ENCODE results near the gene TSPAN33.
A peak's percentile ranks its signal among the peaks of the same experiment; 100 is the strongest.
"Not testable (repeated sequence)": the region's sequence is repeated elsewhere in the genome, so short reads cannot be mapped to it uniquely, and the experiment has no call there.

The TSPAN33 gene

GRCh38 chr7:129169686-129170440 is 25.4 kb downstream of the TSPAN33 start:
- no peak for DNase-seq (ENCODE audit: low read depth in 3 of 3)

DNA sequence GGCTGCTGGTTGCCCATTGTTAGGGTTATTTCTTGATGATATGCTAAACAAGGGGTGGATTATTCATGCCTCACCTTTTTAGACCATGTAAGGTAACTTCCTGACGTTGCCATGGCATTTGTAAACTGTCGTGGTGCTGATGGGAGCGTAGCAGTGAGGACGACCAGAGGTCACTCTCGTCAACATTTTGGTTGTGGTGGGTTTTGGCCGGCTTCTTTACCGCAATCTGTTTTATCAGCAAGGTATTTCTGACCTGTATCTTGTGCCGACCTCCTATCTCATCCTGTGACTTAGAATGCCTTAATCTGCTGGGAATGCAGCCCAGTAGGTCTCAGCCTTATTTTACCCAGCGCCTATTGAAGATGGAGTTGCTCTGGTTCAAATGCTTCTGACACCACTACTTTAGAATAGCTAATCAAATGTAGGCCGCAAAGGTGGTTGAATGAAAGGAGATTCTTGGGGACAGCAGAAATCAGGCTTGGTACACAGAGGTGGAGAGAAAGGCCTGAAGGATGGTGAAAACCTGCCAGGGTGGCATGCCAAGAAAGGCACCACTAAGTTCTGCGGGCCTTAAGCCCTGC is 26.0 kb downstream of the TSPAN33 start:
- DNase-seq (ENCODE audit: low read depth in 3 of 3): no peak

- DNase-seq (ENCODE audit: low read depth in 3 of 3): not testable (repeated sequence)
Measured at GRCh38 chr7:129173861-129174260, 29.4 kb downstream of the TSPAN33 start.

- DNase-seq (ENCODE audit: low read depth in 3 of 3): no peak
Measured at GRCh38 chr7:129176916-129177710, 32.6 kb downstream of the TSPAN33 start.

- DNase-seq (ENCODE audit: low read depth in 3 of 3): no peak
Measured at GRCh38 chr7:129184981-129185670, 40.6 kb downstream of the TSPAN33 start.

DNA sequence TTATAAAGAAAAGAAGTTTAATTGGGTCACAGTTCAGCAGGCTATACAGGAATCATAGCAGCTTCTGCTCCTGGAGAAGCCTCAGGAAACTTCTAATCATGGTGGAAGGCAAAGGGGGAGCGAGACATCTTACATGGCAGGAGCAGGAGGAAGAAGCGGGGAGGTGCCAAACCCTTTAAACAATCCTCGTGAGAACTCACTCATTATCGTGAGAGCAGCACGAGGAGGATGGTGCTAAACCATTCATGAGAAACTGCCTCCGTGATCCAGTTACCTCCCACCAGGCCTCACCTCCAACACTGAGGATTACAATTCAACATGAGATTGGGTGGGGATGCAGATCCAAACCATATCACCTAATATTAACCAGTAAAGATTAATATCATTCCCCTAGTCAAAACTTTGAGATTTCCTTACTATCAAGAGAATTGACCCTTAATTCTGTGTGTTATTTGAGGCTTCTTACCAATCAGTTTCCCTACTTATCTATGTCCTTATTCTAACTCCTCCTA is 42.3 kb downstream of the TSPAN33 start:
- no peak for DNase-seq (ENCODE audit: low read depth in 3 of 3)

GRCh38 chr7:129187681-129188371 is 43.3 kb downstream of the TSPAN33 start:
- DNase-seq (ENCODE audit: low read depth in 3 of 3): no peak

DNA sequence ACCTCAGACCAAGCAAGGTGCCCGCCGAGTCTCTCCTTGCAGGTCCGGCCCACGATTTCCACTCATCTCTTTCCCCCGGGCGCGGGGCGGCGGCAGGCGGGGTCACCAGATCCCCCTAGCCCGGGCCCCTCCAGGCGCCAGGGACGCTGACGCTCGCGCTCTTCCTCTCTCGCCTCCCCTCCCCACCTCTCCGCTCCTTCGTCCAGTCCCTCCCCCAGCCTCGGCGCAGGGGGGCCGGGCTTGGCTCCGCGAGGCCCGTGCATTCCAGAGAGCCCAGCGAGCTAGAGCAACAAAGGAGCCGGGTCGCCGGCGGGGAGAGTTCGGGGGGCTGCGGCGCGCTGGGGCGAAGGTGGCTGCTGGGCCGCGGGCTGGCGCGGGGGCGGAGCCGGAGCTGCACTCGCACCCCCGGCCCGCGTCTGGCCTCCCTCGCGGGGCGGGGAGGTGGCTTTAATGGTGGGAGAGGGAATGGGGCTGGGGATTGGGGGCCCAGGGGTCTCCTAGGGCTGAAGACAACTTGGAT is 43.9 kb downstream of the TSPAN33 start, which contains the start of gene SMO:
TSS of gene SMO (plus strand) at position 262 of the 520 bp plus-strand sequence. CDS start 519 bp downstream, outside the sequence.
- peak in 1 of 3 experiments; percentile 9 for DNase-seq (ENCODE audit: low read depth in 3 of 3)

GRCh38 chr7:129188892-129189660 is 44.6 kb downstream of the TSPAN33 start:
- DNase-seq (ENCODE audit: low read depth in 3 of 3): no peak

GRCh38 chr7:129189661-129190310 is 45.3 kb downstream of the TSPAN33 start:
- DNase-seq (ENCODE audit: low read depth in 3 of 3): no peak

DNA sequence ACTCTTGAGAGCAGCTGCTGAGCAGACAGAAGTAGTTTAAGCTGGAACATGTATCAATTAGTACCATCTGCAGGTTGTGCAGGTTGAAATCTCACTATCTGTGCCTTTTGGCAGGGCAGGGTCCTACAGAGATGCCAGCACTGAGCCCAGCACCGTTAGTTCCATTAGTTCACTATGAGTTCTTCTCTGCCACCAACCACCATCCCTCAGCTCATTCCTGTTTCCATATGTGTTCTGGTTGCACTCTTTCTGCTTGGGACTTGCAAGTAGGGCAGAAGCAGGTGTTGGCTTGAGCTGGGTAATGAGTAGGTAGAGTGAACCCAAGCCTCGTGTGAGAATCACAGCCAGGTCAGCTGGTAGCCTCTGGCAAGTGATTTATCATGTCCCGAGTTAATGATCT is 46.8 kb downstream of the TSPAN33 start:
- no peak for DNase-seq (ENCODE audit: low read depth in 3 of 3)

- DNase-seq (ENCODE audit: low read depth in 3 of 3): no peak
Measured at GRCh38 chr7:129193892-129194291, 49.4 kb downstream of the TSPAN33 start.

DNA sequence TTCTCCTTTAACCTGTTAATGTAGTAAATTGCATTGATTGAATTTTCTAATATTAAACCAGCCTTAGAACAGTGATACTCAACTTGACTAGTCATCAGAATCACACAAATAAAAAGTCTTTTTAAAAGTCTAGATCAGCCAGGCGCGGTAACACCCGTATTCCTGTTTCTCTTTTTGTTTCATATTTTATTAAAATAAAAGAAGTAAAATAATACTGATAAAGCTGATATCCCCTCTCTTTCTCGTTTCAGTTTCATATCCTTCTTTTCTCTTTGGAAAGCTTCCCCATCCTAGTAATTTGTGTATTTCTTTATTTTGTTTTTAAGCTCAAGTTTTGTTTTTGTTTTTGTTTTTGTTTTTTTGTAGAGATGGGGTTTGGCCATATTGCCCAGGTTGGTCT is 53.3 kb downstream of the TSPAN33 start:
- DNase-seq (ENCODE audit: low read depth in 3 of 3): no peak

GRCh38 chr7:129199406-129199805 is 54.9 kb downstream of the TSPAN33 start:
- no peak for DNase-seq (ENCODE audit: low read depth in 3 of 3)

DNA sequence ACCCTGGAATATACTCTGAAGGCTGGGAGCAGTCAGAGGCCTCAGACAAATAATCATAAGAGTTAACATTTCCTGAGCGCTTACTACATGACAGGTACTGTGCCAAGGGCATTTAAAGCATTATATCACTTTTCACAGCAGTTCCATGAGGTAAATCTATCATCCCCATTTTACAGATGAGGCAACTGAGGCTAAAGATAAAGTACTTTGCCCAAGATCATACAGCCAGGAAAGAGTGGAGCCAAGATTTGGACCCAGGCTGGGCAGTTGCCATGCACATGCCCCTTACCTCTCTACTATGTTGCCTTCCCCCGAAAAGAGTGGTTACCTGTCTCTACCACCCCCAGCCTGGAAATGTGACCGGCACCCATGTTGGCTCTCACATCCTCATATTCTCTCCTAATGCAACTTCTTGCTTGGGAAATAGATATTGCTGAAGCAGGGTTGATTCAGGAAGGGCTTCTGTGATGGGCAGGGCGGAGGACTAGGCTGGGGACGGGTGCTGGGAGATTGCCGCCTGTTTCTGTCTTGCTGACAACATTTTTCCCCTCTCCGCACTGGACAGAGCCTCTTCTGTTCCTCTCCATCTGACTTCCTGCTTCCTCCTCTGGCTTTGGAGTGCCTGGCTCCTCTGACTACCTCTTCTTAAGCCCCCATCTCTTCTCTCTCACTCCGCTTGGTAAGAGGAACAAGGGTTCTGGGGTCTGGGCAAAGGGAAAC is 57.7 kb downstream of the TSPAN33 start:
- DNase-seq (ENCODE audit: low read depth in 3 of 3): no peak

DNA sequence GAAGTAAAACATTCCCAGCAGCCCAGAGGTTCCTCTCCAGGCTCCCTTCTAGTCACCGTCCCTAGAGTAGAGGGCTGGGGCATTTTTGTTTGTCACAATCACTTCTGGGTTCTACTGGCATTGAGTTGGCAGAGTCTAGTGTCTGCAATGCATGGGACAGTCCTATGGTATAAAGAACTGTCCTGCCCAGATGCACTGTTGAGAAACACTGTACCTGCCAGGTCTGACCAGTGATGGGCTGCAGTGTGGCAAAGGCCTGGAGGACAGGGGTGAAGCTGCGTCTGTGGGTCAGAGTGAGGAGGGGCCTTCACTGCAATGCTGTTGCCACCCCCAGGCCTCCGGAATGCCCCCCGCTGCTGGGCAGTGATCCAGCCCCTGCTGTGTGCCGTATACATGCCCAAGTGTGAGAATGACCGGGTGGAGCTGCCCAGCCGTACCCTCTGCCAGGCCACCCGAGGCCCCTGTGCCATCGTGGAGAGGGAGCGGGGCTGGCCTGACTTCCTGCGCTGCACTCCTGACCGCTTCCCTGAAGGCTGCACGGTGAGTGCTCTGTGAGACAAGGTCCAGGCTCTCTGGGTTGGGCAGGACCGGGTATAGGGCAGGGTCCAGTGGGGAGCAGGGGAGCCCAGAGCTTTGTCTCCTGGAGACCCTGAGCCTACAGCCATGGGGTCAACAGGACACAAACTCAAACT is 58.7 kb downstream of the TSPAN33 start:
- no peak for DNase-seq (ENCODE audit: low read depth in 3 of 3)

- DNase-seq (ENCODE audit: low read depth in 3 of 3): no peak
Measured at GRCh38 chr7:129205126-129205818, 60.8 kb downstream of the TSPAN33 start.

Measured in stimulated activated CD4-positive, alpha-beta T cell treated with anti-CD3 and anti-CD28 coated beads, TNF-alpha, amount 100 ng/mL, for 4 hours (primary cell).